ENCODE measurements around the gene ANTXRL.
"Not testable (repeated sequence)": the region's sequence is repeated elsewhere in the genome, so short reads cannot be mapped to it uniquely, and the experiment has no call there.

The ANTXRL gene

GRCh38 chr10:46255801-46256747, 30.7 kb upstream of the ANTXRL start:
- peak; percentile 81 for DNase-seq (ENCODE audit: low read depth)
- no peak; the same call in 1 of the 2 replicates for TF ChIP-seq MAX (IDR thresholded peaks at IDR 0.05; ENCODE audit: low read depth, low read length)
- TF ChIP-seq MYC (IDR thresholded peaks at IDR 0.05; ENCODE audit: low read depth, low read length), result peak; percentile 46; the same call in 1 of the 2 replicates
- peak; percentile 98 for TF ChIP-seq CTCF (IDR thresholded peaks at IDR 0.05; ENCODE audit: low read depth, low read length)
- no peak for TF ChIP-seq POLR2A (IDR thresholded peaks at IDR 0.05; ENCODE audit: extremely low read depth, insufficient read length)
- H3K4me3 ChIP-seq (ENCODE audit: low read depth, low read length), result no peak overlapping the region

DNA sequence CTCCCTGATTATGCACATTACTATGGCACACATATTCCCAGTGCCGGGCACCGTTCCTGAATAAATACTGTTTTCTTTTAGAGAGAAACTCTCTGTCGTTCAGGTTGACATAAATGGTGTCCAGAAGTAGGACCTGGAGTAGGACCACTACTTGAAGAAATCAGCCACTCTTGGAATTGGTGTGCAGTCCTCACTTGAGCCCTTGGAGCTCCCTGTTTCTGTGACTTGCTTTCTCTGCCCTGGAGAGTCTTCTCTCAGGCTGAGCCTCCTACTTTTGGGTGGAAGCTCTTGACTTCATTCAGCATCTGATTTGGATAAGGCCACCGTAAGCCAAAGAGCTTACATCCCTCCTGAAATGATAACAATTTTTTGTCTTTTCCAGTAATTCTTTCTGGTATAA, 29.7 kb upstream of the ANTXRL start:
- no peak for TF ChIP-seq MYC (IDR thresholded peaks at IDR 0.05; ENCODE audit: low read depth, low read length)
- TF ChIP-seq CTCF (IDR thresholded peaks at IDR 0.05; ENCODE audit: low read depth, low read length), result no peak
- no peak for TF ChIP-seq POLR2A (IDR thresholded peaks at IDR 0.05; ENCODE audit: extremely low read depth, insufficient read length)
- no peak for TF ChIP-seq MAX (IDR thresholded peaks at IDR 0.05; ENCODE audit: low read depth, low read length)
- DNase-seq (ENCODE audit: low read depth), result no peak
- no peak overlapping the region for H3K4me3 ChIP-seq (ENCODE audit: low read depth, low read length)

GRCh38 chr10:46262906-46263560, 23.8 kb upstream of the ANTXRL start:
- not testable (repeated sequence) for DNase-seq (ENCODE audit: low read depth); H3K4me3 ChIP-seq (ENCODE audit: low read depth, low read length)

DNA sequence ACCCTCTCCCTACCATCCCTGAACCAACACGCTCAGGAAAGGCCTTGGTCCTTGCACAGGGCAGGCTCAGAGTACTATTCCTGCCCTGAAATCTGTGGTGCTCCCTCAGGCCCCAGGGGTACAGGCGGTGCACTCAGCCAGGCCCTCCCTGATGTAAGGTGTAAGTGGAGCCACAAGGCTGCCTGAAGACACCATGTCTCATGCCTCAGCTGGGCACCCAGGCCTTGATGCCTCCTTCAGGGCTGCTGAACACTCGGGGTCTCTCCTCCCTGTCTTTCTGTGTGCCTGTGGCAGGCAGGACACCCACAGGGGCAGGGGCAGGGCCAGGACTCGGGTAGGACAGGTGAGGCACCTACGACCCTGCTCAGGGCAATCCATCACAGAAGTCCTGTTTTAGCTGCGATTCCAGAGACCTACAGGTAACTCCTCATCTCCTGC, 22.9 kb upstream of the ANTXRL start:
- no peak for TF ChIP-seq MYC (IDR thresholded peaks at IDR 0.05; ENCODE audit: low read depth, low read length)
- TF ChIP-seq POLR2A (IDR thresholded peaks at IDR 0.05; ENCODE audit: extremely low read depth, insufficient read length), result no peak
- TF ChIP-seq CTCF (IDR thresholded peaks at IDR 0.05; ENCODE audit: low read depth, low read length), result no peak
- no peak for TF ChIP-seq MAX (IDR thresholded peaks at IDR 0.05; ENCODE audit: low read depth, low read length)
- H3K4me3 ChIP-seq (ENCODE audit: low read depth, low read length), result no peak overlapping the region
- no peak for DNase-seq (ENCODE audit: low read depth)

DNA sequence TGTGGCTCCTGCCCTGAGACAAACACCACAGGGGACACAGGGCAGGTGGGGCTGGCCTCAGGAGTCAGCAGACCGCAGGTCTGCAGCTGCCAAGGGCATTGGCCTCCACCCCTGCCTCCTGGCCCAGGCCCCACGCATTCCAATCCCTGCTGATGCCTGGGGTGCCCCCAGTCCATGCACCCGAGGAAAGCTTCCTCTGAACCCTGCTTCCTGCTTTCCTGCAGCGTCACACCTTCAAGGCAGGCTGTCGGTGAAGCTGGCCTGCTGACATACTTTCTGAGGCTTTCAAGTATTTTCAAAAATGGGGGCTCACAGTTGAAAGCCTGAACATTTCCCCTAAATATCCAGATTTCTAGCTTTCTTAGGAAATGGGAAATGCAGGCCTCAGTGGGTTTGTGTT, 22.5 kb upstream of the ANTXRL start:
- DNase-seq (ENCODE audit: low read depth), result no peak
- no peak overlapping the region for H3K4me3 ChIP-seq (ENCODE audit: low read depth, low read length)
- no peak for TF ChIP-seq MYC (IDR thresholded peaks at IDR 0.05; ENCODE audit: low read depth, low read length)
- TF ChIP-seq MAX (IDR thresholded peaks at IDR 0.05; ENCODE audit: low read depth, low read length), result no peak
- TF ChIP-seq POLR2A (IDR thresholded peaks at IDR 0.05; ENCODE audit: extremely low read depth, insufficient read length), result no peak
- no peak for TF ChIP-seq CTCF (IDR thresholded peaks at IDR 0.05; ENCODE audit: low read depth, low read length)

DNA sequence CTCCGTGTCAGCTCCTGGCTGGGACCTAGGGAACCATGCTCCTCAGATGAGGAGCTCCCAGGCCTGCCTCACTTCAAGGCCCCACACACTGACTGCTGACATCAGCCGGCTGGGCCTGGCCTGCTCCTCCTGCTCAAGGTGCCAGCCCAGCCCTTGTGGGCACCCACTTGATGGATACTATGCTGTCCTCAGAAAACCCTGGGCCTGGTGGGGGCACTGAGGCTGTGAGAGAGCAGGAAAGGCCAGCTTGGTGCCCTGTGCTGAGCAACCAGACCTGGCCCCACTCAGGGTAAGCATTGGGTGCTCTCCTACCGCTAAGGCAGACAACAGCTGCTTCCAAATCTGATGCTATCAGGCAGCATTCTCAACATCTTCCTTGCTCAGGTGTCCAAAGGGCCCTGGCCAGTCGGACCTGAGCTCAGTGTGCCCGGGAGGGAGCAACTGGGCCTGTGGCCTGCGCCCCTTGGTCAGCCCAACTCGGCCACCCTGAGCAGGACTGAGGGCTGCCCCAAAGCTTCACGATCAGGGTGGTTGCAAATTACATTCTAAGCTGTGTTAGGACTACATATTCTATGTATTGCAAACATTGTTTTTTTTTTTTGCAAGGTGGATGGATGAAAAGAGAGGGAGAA, 21.9 kb upstream of the ANTXRL start:
- DNase-seq (ENCODE audit: low read depth), result no peak
- no peak for TF ChIP-seq MAX (IDR thresholded peaks at IDR 0.05; ENCODE audit: low read depth, low read length)
- TF ChIP-seq MYC (IDR thresholded peaks at IDR 0.05; ENCODE audit: low read depth, low read length), result no peak
- TF ChIP-seq CTCF (IDR thresholded peaks at IDR 0.05; ENCODE audit: low read depth, low read length), result no peak
- no peak for TF ChIP-seq POLR2A (IDR thresholded peaks at IDR 0.05; ENCODE audit: extremely low read depth, insufficient read length)
- no peak overlapping the region for H3K4me3 ChIP-seq (ENCODE audit: low read depth, low read length)

DNA sequence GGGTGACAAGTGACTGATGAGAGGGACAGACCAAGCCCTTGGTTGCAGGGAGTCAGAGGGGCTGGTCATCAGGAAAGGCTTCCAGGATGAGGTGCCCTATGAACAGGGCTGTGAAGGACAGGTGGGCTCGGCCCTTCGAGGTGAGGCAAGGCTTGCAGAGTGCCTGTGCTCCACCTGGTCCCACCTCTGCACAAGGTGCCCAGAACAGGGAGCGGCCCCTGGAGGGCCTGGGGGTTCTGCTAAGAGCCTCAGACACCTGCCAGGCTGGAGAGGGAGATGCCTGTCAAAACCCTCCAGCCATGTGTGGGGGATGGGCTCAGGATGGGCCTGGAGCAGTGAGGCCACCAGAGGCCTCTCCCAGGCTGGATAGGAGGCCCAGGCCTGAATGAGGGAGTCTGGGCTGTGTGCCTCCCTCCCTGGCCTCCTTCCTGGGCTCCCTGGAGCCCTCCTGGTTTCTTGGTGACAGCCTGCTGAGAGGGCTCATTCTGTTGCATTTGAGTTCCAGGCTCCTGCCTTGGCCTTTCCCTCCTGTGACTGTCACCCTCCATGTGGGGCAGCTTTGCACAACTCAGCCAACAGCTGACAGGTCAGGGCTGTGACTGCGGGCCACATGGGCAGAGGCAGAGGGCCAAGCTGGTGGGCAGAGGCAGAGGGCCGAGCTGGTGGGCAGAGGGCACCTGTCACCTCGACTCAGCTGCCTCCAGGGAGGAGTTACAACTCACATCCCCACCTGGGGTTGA, 21.1 kb upstream of the ANTXRL start:
- DNase-seq (ENCODE audit: low read depth); H3K4me3 ChIP-seq (ENCODE audit: low read depth, low read length): not testable (repeated sequence)

All from NB4 (cell line).